PC-3 (cell line): ENCODE data around the gene HS3ST5. TPM values are rescaled to one million over a fixed set of nuclear protein-coding genes. Genes with fewer than 3 reads are reported as not detected.

Experiments
- ATAC-seq: fragments of 200-7000 bp; cut with Tn5 transposase; 2 replicates; pipeline ENCODE4 v1.9.1; 2020; ENCODE audit warnings: mild to moderate bottlenecking, moderate library complexity
- BruUV-seq: library from RNA; stranded (reverse); fragments of 400-500 nt; replicated peaks from 2 replicates; lab custom pipeline; 2021; lab: Mats Ljungman, UMichigan
- CTCF ChIA-PET: fragments of 300-600 bp; sonication (Branson Sonifier 250); formaldehyde crosslinking; loops from one replicate; lab custom pipeline; 2022; ENCODE audit warnings: antibody characterized with exemption; lab: Charles Lee
- POLR2A ChIA-PET: fragments of 300-600 bp; sonication (Branson Sonifier 250); formaldehyde crosslinking; loops from one replicate; lab custom pipeline; 2022; ENCODE audit warnings: antibody characterized with exemption; ENCODE audit not compliant: unreplicated experiment; lab: Charles Lee
- DNase-seq: peaks from one replicate; pipeline ENCODE4 v3.0.0-alpha.2; 2015
- H2AFZ ChIP-seq: fragments of 300-600 bp; sonication (generic); 2 replicates; pipeline ENCODE4 v1.6.0; 2016; ENCODE audit warnings: antibody characterized with exemption, low read length
- H3F3A ChIP-seq: fragments of 300-600 bp; sonication (generic); one replicate; pipeline ENCODE4 v1.6.0; 2017; ENCODE audit warnings: antibody characterized with exemption, low read length, control low read depth, mild to moderate bottlenecking; ENCODE audit not compliant: unreplicated experiment
- H3K27ac ChIP-seq: fragments of 300-600 bp; sonication (generic); 2 replicates; pipeline ENCODE4 v1.5.1; 2016; ENCODE audit warnings: mild to moderate bottlenecking, low read length
- H3K27me3 ChIP-seq: fragments of 300-600 bp; sonication (generic); 2 replicates; pipeline ENCODE4 v1.6.1; 2016; ENCODE audit warnings: low read length, mixed read lengths
- H3K36me3 ChIP-seq: fragments of 300-600 bp; sonication (generic); 2 replicates; pipeline ENCODE4 v1.6.1; 2016; ENCODE audit warnings: low read depth, mixed run types, low read length, mixed read lengths
- H3K4me1 ChIP-seq: fragments of 300-600 bp; sonication (generic); 2 replicates; pipeline ENCODE4 v1.5.1; 2016; ENCODE audit warnings: low read length; ENCODE audit not compliant: insufficient read depth
- H3K4me2 ChIP-seq: fragments of 300-600 bp; sonication (generic); 2 replicates; pipeline ENCODE4 v1.6.0; 2016; ENCODE audit warnings: low read length
- H3K4me3 ChIP-seq: fragments of 300-600 bp; sonication (generic); 2 replicates; pipeline ENCODE4 v1.5.1; 2016; ENCODE audit warnings: mild to moderate bottlenecking, low read length, mixed read lengths
- H3K79me2 ChIP-seq: fragments of 300-600 bp; sonication (generic); 2 replicates; pipeline ENCODE4 v1.6.1; 2017; ENCODE audit warnings: low read length, mixed read lengths
- H3K9ac ChIP-seq: fragments of 300-600 bp; sonication (generic); 2 replicates; pipeline ENCODE4 v1.6.0; 2016; ENCODE audit warnings: mild to moderate bottlenecking, low read length
- H3K9me2 ChIP-seq: fragments of 300-600 bp; sonication (generic); replicated peaks from 2 replicates; pipeline ENCODE4 v1.6.1; 2016; ENCODE audit warnings: mixed run types, low read length, mixed read lengths
- H3K9me3 ChIP-seq: fragments of 300-600 bp; sonication (generic); 2 replicates; pipeline ENCODE4 v1.6.1; 2016; ENCODE audit warnings: low read length, mixed read lengths
- H4K20me1 ChIP-seq: fragments of 300-600 bp; sonication (generic); 2 replicates; pipeline ENCODE4 v1.6.1; 2016; ENCODE audit warnings: low read length, mixed read lengths
- EZH2 ChIP-seq: fragments of 300-600 bp; sonication (generic); IDR thresholded peaks from one replicate; pipeline ENCODE4 v1.6.1; 2017; ENCODE audit warnings: antibody characterized with exemption, mild to moderate bottlenecking, low read length; ENCODE audit not compliant: unreplicated experiment
- EZH2phosphoT487 ChIP-seq: fragments of 300-600 bp; sonication (generic); IDR thresholded peaks from 2 replicates; pipeline ENCODE4 v1.6.1; 2018; ENCODE audit warnings: mild to moderate bottlenecking, antibody characterized with exemption, low read length, borderline replicate concordance
- intact Hi-C: fragments of 100-400 bp; cut with micrococcal nuclease; formaldehyde crosslinking; loops from 2 replicates; pipeline ENCODE4 v1.9.0; 2023
- total RNA-seq: library from RNA; depleted of rRNA; stranded (reverse); fragments of >200 nt; gene quantifications from 2 replicates; pipeline ENCODE4 v1.2.3, GENCODE V29; 2014
- TF ChIP-seq, protein P1 (sequence below): fragments of 300-600 bp; sonication (generic); conservative IDR thresholded peaks from 2 replicates; pipeline ENCODE4 v1.5.1; 2017; ENCODE audit warnings: antibody characterized with exemption, low read depth, mild to moderate bottlenecking, low read length

Gene HS3ST5
- total RNA-seq, 1 experiment from 2014 or later = 1.2 TPM

- Histone ChIP-seq H4K20me1 (no peaks in the 10 kb centered on the region), H3K4me3 (no peak overlapping the region), H2AFZ (no peak overlapping the region), H3K79me2 (no peaks in the 10 kb centered on the region), H3F3A (no peaks in the 10 kb centered on the region), H3K36me3 (no peaks in the 10 kb centered on the region), H3K27me3 (no peaks in the 10 kb centered on the region), H3K4me2 (no peak overlapping the region), H3K9me3 (no peaks in the 10 kb centered on the region), H3K27ac (no peak overlapping the region), H3K4me1 (peaks cover 4% of the 10 kb centered on the region; the same call in 1 of the 2 replicates), H3K9me2 (no peaks in the 10 kb centered on the region), H3K9ac (no peak overlapping the region)
- no peak for DNase-seq
- TF ChIP-seq EZH2 (no peak), EZH2phosphoT487 (no peak)
- TF ChIP-seq, protein P1, sequence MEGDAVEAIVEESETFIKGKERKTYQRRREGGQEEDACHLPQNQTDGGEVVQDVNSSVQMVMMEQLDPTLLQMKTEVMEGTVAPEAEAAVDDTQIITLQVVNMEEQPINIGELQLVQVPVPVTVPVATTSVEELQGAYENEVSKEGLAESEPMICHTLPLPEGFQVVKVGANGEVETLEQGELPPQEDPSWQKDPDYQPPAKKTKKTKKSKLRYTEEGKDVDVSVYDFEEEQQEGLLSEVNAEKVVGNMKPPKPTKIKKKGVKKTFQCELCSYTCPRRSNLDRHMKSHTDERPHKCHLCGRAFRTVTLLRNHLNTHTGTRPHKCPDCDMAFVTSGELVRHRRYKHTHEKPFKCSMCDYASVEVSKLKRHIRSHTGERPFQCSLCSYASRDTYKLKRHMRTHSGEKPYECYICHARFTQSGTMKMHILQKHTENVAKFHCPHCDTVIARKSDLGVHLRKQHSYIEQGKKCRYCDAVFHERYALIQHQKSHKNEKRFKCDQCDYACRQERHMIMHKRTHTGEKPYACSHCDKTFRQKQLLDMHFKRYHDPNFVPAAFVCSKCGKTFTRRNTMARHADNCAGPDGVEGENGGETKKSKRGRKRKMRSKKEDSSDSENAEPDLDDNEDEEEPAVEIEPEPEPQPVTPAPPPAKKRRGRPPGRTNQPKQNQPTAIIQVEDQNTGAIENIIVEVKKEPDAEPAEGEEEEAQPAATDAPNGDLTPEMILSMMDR = no peak
- BruUV-seq = no TSS peak
- POLR2A ChIA-PET = no interaction called here
- intact Hi-C loops = no loop called here
- CTCF ChIA-PET = no interaction called here
- no peak for ATAC-seq
Measured at GRCh38 chr6:114144887-114145851, 197.7 kb downstream of the HS3ST5 start.

DNA sequence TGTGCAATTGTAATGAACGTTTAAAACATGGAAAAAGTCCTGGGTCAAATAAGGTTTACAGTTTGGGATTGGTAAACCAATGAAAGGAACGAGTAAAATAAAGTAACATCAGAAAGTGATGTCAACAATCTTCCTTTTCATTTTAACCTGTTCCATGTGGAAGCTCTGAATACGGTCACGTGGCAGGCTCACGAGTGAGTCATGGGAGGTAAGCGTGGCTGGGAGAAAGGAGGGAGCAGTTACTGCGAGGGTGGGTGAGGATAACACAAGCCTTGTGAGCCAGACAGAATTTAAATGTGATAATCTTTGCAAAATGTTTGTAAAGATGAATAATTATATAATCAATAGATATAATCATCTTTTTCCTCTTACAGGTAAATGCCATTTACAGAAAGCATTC is 200.6 kb downstream of the HS3ST5 start:
- Histone ChIP-seq H4K20me1 (no peaks in the 10 kb centered on the region), H3K27ac (no peak overlapping the region), H3K4me2 (no peak overlapping the region), H2AFZ (no peak overlapping the region), H3K36me3 (no peaks in the 10 kb centered on the region), H3K9ac (no peak overlapping the region), H3F3A (no peaks in the 10 kb centered on the region), H3K4me3 (no peak overlapping the region), H3K9me2 (no peaks in the 10 kb centered on the region), H3K27me3 (no peaks in the 10 kb centered on the region), H3K4me1 (peaks cover 4% of the 10 kb centered on the region; the same call in 1 of the 2 replicates), H3K9me3 (no peaks in the 10 kb centered on the region), H3K79me2 (no peaks in the 10 kb centered on the region)
- TF ChIP-seq EZH2phosphoT487 = no peak
- TF ChIP-seq EZH2 = no peak
- TF ChIP-seq, protein P1 = no peak
- no TSS peak for BruUV-seq
- ChIA-PET POLR2A (no interaction called here), CTCF (no interaction called here)
- intact Hi-C loops = no loop called here
- no peak for ATAC-seq
- DNase-seq = no peak

GRCh38 chr6:114140416-114140815 is 202.4 kb downstream of the HS3ST5 start:
- H3K27me3 ChIP-seq = no peaks in the 10 kb centered on the region
- no peaks in the 10 kb centered on the region for H3K9me3 ChIP-seq
- H3K79me2 ChIP-seq = no peaks in the 10 kb centered on the region
- intact Hi-C loops = loop anchor here (1.0 kb wide), 1 partner anchor 9 kb away; no protein-coding TSS in a partner anchor
- DNase-seq (peak; percentile 11), ATAC-seq (peak; percentile 38)
- H3F3A ChIP-seq = no peaks in the 10 kb centered on the region
- no peak overlapping the region for H3K9ac ChIP-seq
- H3K27ac ChIP-seq = no peak overlapping the region
- 0 out of 2 replicates have a peak overlapping the region, but pooled peaks have one; percentile 22 for H3K4me2 ChIP-seq
- BruUV-seq = no TSS peak
- no peaks in the 10 kb centered on the region for H4K20me1 ChIP-seq
- no peaks in the 10 kb centered on the region for H3K9me2 ChIP-seq
- CTCF ChIA-PET = no interaction called here
- no peaks in the 10 kb centered on the region for H3K36me3 ChIP-seq
- TF ChIP-seq EZH2phosphoT487 = no peak
- TF ChIP-seq EZH2 = no peak
- TF ChIP-seq, protein P1 = no peak
- POLR2A ChIA-PET = no interaction called here
- H2AFZ ChIP-seq = no peak overlapping the region
- H3K4me1 ChIP-seq = peaks cover 4% of the 10 kb centered on the region; the same call in 1 of the 2 replicates
- no peak overlapping the region for H3K4me3 ChIP-seq
